HEK293 (cell line): ENCODE measurements around the gene MYZAP.
"Not testable (repeated sequence)": the region's sequence is repeated elsewhere in the genome, so short reads cannot be mapped to it uniquely, and the experiment has no call there.

ENCODE experiments used
- CTCF ChIA-PET: fragments of 350-600 bp; formaldehyde crosslinking; extraction: SDS; loops from one replicate; lab custom pipeline; 2021; ENCODE audit warnings: antibody characterized with exemption; lab: Yijun Ruan, JAX
- POLR2A ChIA-PET: fragments of 300-600 bp; formaldehyde crosslinking; extraction: SDS; loops from one replicate; lab custom pipeline; 2020; ENCODE audit warnings: antibody characterized with exemption, inconsistent platforms; lab: Yijun Ruan, JAX
- H3K27ac ChIP-seq: fragments of 200-500 bp; sonication (Bioruptor generic); 2 replicates; pipeline ENCODE4 v1.5.1; 2014; ENCODE audit warnings: low read depth, low read length, control low read depth, inconsistent platforms; ENCODE audit errors: extremely low read depth
- H3K36me3 ChIP-seq, 2 experiments: fragments of 200-500 bp in 1 of 2; sonication (Bioruptor generic) in 1 of 2; 1 replicate in 1 of 2; 2 replicates in 1 of 2; pipeline ENCODE4 v1.5.1; 2014 to 2017; ENCODE audit warnings: inconsistent platforms in 2 of 2, low read length in 2 of 2; ENCODE audit not compliant: control insufficient read depth in 2 of 2, insufficient read depth in 1 of 2
- H3K4me1 ChIP-seq: fragments of 200-500 bp; sonication (Bioruptor generic); 2 replicates; pipeline ENCODE4 v1.5.1; 2014; ENCODE audit warnings: mild to moderate bottlenecking, low read length, inconsistent platforms; ENCODE audit not compliant: control insufficient read depth, insufficient read depth
- H3K4me3 ChIP-seq: 2 replicates; pipeline ENCODE4 v1.5.1; 2011; ENCODE audit warnings: low read depth, mild to moderate bottlenecking, control low read depth, low read length, moderate library complexity
- H3K9me3 ChIP-seq: fragments of 200-500 bp; sonication (Bioruptor generic); 2 replicates; pipeline ENCODE4 v1.5.1; 2014; ENCODE audit warnings: low read depth, low read length, inconsistent platforms; ENCODE audit not compliant: control insufficient read depth, insufficient read depth
- HOXC10 ChIP-seq: sonication (generic); formaldehyde crosslinking; IDR thresholded peaks from 2 replicates; pipeline ENCODE4 v1.8.1; 2023; ENCODE audit warnings: mild to moderate bottlenecking, missing genetic modification reagents
- IKZF3 ChIP-seq: fragments of 450-650 bp; IDR thresholded peaks from 2 replicates; pipeline ENCODE4 v1.5.0; 2018; ENCODE audit warnings: missing biosample characterization, mild to moderate bottlenecking, missing genetic modification characterization, moderate library complexity
- KLF1 ChIP-seq: fragments of 450-650 bp; formaldehyde crosslinking; IDR thresholded peaks from 2 replicates; pipeline ENCODE4 v1.5.1; 2016; ENCODE audit warnings: missing biosample characterization, missing genetic modification characterization
- MEIS1 ChIP-seq: sonication (generic); formaldehyde crosslinking; IDR thresholded peaks from 2 replicates; pipeline ENCODE4 v1.8.1; 2022; ENCODE audit warnings: missing genetic modification reagents, mild to moderate bottlenecking, borderline replicate concordance
- YY2 ChIP-seq: fragments of 450-650 bp; formaldehyde crosslinking; IDR thresholded peaks from 2 replicates; pipeline ENCODE4 v1.5.1; 2016; ENCODE audit warnings: missing biosample characterization, missing genetic modification characterization
- ZBTB21 ChIP-seq: fragments of 450-650 bp; formaldehyde crosslinking; IDR thresholded peaks from 2 replicates; pipeline ENCODE4 v1.5.1; 2017; ENCODE audit warnings: missing biosample characterization, missing genetic modification characterization
- ZNF10 ChIP-seq: fragments of 450-650 bp; formaldehyde crosslinking; IDR thresholded peaks from 2 replicates; pipeline ENCODE4 v1.5.1; 2017; ENCODE audit warnings: missing biosample characterization, missing genetic modification characterization
- ZNF211 ChIP-seq: fragments of 450-650 bp; formaldehyde crosslinking; IDR thresholded peaks from 2 replicates; pipeline ENCODE4 v1.5.1; 2016; ENCODE audit warnings: low read depth, missing biosample characterization, missing genetic modification characterization
- ZNF214 ChIP-seq: fragments of 450-650 bp; formaldehyde crosslinking; IDR thresholded peaks from 2 replicates; pipeline ENCODE4 v1.5.1; 2017; ENCODE audit warnings: missing biosample characterization, mild to moderate bottlenecking, missing genetic modification characterization, borderline replicate concordance
- ZNF239 ChIP-seq: fragments of 450-650 bp; formaldehyde crosslinking; IDR thresholded peaks from 2 replicates; pipeline ENCODE4 v1.5.1; 2016; ENCODE audit warnings: missing biosample characterization, missing genetic modification characterization
- ZNF350 ChIP-seq: fragments of 450-650 bp; formaldehyde crosslinking; IDR thresholded peaks from 2 replicates; pipeline ENCODE4 v1.5.0; 2017; ENCODE audit warnings: missing biosample characterization, mild to moderate bottlenecking, missing genetic modification characterization
- ZNF529 ChIP-seq: fragments of 450-650 bp; formaldehyde crosslinking; IDR thresholded peaks from 2 replicates; pipeline ENCODE4 v1.5.1; 2017; ENCODE audit warnings: missing genetic modification characterization, missing biosample characterization; ENCODE audit not compliant: insufficient replicate concordance
- ZNF645 ChIP-seq: fragments of 450-650 bp; formaldehyde crosslinking; IDR thresholded peaks from 2 replicates; pipeline ENCODE4; 2016; ENCODE audit warnings: missing biosample characterization, missing genetic modification characterization
- ZNF791 ChIP-seq: fragments of 450-650 bp; formaldehyde crosslinking; IDR thresholded peaks from 2 replicates; pipeline ENCODE4 v1.5.1; 2016; ENCODE audit warnings: missing biosample characterization, missing genetic modification characterization
- ZNF843 ChIP-seq: fragments of 450-650 bp; formaldehyde crosslinking; IDR thresholded peaks from 2 replicates; pipeline ENCODE4 v1.5.1; 2016; ENCODE audit warnings: missing biosample characterization, missing genetic modification characterization
- ZSCAN30 ChIP-seq: fragments of 450-650 bp; IDR thresholded peaks from 2 replicates; pipeline ENCODE4 v1.5.1; 2018; ENCODE audit warnings: missing biosample characterization, mild to moderate bottlenecking, missing genetic modification characterization, moderate library complexity
- TF ChIP-seq, protein P1 (sequence below): fragments of 450-650 bp; formaldehyde crosslinking; IDR thresholded peaks from 2 replicates; pipeline ENCODE4 v1.5.1; 2016; ENCODE audit warnings: missing biosample characterization, missing genetic modification characterization, borderline replicate concordance
- TF ChIP-seq, protein P2 (sequence below): fragments of 450-650 bp; formaldehyde crosslinking; IDR thresholded peaks from 2 replicates; pipeline ENCODE4 v1.5.1; 2016; ENCODE audit warnings: missing biosample characterization, missing genetic modification characterization
- TF ChIP-seq, protein P3 (sequence below): fragments of 450-650 bp; formaldehyde crosslinking; IDR thresholded peaks from 2 replicates; pipeline ENCODE4 v1.5.1; 2016; ENCODE audit warnings: missing biosample characterization, missing genetic modification characterization
- TF ChIP-seq, protein P4 (sequence below): fragments of 450-650 bp; formaldehyde crosslinking; IDR thresholded peaks from 2 replicates; pipeline ENCODE4 v1.5.0; 2017; ENCODE audit warnings: missing biosample characterization, missing genetic modification characterization, borderline replicate concordance

MYZAP gene

GRCh38 chr15:57611938-57612337 lies 20.2 kb downstream of the MYZAP start:
- Histone ChIP-seq H3K4me3 (no peak overlapping the region), H3K9me3 (no peaks in the 10 kb centered on the region), H3K36me3 (no peaks in the 10 kb centered on the region)
- no peak for TF ChIP-seq ZNF239 (tag by site-specific recombination)
- no peak for TF ChIP-seq ZNF843 (tag by site-specific recombination)
- TF ChIP-seq ZNF645 (tag by site-specific recombination) = no peak
- no peak for TF ChIP-seq HOXC10 (CRISPR knock-in tag)
- no peak for TF ChIP-seq ZNF350 (tag by site-specific recombination)
- no peak for TF ChIP-seq ZNF529 (tag by site-specific recombination)
- TF ChIP-seq YY2 (tag by site-specific recombination) = no peak
- TF ChIP-seq, protein P1, sequence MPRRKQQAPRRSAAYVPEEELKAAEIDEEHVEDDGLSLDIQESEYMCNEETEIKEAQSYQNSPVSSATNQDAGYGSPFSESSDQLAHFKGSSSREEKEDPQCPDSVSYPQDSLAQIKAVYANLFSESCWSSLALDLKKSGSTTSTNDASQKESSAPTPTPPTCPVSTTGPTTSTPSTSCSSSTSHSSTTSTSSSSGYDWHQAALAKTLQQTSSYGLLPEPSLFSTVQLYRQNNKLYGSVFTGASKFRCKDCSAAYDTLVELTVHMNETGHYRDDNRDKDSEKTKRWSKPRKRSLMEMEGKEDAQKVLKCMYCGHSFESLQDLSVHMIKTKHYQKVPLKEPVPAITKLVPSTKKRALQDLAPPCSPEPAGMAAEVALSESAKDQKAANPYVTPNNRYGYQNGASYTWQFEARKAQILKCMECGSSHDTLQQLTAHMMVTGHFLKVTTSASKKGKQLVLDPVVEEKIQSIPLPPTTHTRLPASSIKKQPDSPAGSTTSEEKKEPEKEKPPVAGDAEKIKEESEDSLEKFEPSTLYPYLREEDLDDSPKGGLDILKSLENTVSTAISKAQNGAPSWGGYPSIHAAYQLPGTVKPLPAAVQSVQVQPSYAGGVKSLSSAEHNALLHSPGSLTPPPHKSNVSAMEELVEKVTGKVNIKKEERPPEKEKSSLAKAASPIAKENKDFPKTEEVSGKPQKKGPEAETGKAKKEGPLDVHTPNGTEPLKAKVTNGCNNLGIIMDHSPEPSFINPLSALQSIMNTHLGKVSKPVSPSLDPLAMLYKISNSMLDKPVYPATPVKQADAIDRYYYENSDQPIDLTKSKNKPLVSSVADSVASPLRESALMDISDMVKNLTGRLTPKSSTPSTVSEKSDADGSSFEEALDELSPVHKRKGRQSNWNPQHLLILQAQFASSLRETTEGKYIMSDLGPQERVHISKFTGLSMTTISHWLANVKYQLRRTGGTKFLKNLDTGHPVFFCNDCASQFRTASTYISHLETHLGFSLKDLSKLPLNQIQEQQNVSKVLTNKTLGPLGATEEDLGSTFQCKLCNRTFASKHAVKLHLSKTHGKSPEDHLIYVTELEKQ (tag by site-specific recombination) = no peak
- no peak for TF ChIP-seq ZBTB21
- no peak for TF ChIP-seq ZNF214 (tag by site-specific recombination)
- no peak for TF ChIP-seq MEIS1 (CRISPR knock-in tag)
- TF ChIP-seq, protein P2, sequence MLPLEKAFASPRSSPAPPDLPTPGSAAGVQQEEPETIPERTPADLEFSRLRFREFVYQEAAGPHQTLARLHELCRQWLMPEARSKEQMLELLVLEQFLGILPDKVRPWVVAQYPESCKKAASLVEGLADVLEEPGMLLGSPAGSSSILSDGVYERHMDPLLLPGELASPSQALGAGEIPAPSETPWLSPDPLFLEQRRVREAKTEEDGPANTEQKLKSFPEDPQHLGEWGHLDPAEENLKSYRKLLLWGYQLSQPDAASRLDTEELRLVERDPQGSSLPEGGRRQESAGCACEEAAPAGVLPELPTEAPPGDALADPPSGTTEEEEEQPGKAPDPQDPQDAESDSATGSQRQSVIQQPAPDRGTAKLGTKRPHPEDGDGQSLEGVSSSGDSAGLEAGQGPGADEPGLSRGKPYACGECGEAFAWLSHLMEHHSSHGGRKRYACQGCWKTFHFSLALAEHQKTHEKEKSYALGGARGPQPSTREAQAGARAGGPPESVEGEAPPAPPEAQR (tag by site-specific recombination) = no peak
- no peak for TF ChIP-seq IKZF3
- no peak for TF ChIP-seq ZSCAN30 (tag by site-specific recombination)
- no peak for TF ChIP-seq KLF1 (tag by site-specific recombination)
- TF ChIP-seq, all 188 proteins: peak for 0
- POLR2A ChIA-PET = no interaction called here
- Histone ChIP-seq H3K27ac (no peak overlapping the region), H3K4me1 (0 out of 2 replicates have a peak, but pooled peaks cover 2% of the 10 kb centered on the region)
- CTCF ChIA-PET = interaction anchor here (0.9 kb wide), 1 partner anchor 30 kb away, joined by 4 read pairs; no protein-coding TSS in a partner anchor

DNA sequence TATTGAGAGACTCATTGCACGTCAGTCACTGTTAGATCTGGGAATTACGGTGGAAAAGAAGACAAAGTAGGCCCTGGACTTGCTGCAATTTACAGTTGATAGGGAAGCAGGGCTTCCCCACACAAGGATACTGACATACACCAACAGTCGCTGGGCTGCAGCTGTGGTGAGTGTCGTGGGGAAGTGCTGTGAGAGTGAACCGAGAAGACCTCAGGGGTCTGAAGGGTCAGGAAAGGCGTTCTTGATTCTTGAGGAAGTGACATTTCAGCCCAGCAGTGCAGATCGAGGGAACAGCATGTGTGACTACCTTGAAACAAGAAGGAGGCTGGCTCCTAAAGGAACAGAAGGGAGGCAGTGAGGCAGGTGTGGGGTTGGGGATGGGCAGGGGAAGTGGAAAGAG lies 22.5 kb downstream of the MYZAP start:
- Histone ChIP-seq H3K36me3 (no peaks in the 10 kb centered on the region), H3K27ac (no peak overlapping the region), H3K4me1 (0 out of 2 replicates have a peak, but pooled peaks cover 2% of the 10 kb centered on the region), H3K9me3 (no peaks in the 10 kb centered on the region), H3K4me3 (no peak overlapping the region)
- CTCF ChIA-PET = no interaction called here
- TF ChIP-seq ZNF791 (tag by site-specific recombination) (no peak), ZNF211 (no peak), ZNF10 (tag by site-specific recombination) (no peak)
- TF ChIP-seq, protein P3, sequence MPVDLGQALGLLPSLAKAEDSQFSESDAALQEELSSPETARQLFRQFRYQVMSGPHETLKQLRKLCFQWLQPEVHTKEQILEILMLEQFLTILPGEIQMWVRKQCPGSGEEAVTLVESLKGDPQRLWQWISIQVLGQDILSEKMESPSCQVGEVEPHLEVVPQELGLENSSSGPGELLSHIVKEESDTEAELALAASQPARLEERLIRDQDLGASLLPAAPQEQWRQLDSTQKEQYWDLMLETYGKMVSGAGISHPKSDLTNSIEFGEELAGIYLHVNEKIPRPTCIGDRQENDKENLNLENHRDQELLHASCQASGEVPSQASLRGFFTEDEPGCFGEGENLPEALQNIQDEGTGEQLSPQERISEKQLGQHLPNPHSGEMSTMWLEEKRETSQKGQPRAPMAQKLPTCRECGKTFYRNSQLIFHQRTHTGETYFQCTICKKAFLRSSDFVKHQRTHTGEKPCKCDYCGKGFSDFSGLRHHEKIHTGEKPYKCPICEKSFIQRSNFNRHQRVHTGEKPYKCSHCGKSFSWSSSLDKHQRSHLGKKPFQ (tag by site-specific recombination) = no peak
- TF ChIP-seq, protein P4, sequence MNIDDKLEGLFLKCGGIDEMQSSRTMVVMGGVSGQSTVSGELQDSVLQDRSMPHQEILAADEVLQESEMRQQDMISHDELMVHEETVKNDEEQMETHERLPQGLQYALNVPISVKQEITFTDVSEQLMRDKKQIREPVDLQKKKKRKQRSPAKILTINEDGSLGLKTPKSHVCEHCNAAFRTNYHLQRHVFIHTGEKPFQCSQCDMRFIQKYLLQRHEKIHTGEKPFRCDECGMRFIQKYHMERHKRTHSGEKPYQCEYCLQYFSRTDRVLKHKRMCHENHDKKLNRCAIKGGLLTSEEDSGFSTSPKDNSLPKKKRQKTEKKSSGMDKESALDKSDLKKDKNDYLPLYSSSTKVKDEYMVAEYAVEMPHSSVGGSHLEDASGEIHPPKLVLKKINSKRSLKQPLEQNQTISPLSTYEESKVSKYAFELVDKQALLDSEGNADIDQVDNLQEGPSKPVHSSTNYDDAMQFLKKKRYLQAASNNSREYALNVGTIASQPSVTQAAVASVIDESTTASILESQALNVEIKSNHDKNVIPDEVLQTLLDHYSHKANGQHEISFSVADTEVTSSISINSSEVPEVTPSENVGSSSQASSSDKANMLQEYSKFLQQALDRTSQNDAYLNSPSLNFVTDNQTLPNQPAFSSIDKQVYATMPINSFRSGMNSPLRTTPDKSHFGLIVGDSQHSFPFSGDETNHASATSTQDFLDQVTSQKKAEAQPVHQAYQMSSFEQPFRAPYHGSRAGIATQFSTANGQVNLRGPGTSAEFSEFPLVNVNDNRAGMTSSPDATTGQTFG (tag by site-specific recombination) = no peak
- POLR2A ChIA-PET = no interaction called here

GRCh38 chr15:57615951-57616496 lies 24.3 kb downstream of the MYZAP start:
- CTCF ChIA-PET, H3K27ac ChIP-seq, POLR2A ChIA-PET, H3K36me3 ChIP-seq, H3K9me3 ChIP-seq, H3K4me1 ChIP-seq, H3K4me3 ChIP-seq: not testable (repeated sequence)
